Calu3 (cell line): ENCODE data around the gene AMPH. TPM values are rescaled to one million over a fixed set of nuclear protein-coding genes. Genes with fewer than 3 reads are reported as not detected.

Experiments used
- BruUV-seq: library from RNA; stranded (reverse); fragments of 400-500 nt; replicated peaks from 2 replicates; lab custom pipeline; 2021; lab: Mats Ljungman, UMichigan
- CTCF ChIA-PET: fragments of 300-600 bp; sonication (Branson Sonifier 250); formaldehyde crosslinking; loops from one replicate; lab custom pipeline; 2022; ENCODE audit warnings: antibody characterized with exemption; lab: Charles Lee
- DNase-seq: peaks from one replicate; pipeline ENCODE4 v3.0.0; 2022
- H3K27ac Mint-ChIP-seq: one replicate; pipeline ENCODE4 v1.8.0; 2022; ENCODE audit warnings: mixed read lengths; ENCODE audit not compliant: unreplicated experiment
- H3K27me3 Mint-ChIP-seq: one replicate; pipeline ENCODE4 v1.8.0; 2022; ENCODE audit warnings: mixed read lengths; ENCODE audit not compliant: unreplicated experiment
- H3K36me3 Mint-ChIP-seq: one replicate; pipeline ENCODE4 v1.8.0; 2022; ENCODE audit warnings: mild to moderate bottlenecking, moderate library complexity, mixed read lengths; ENCODE audit not compliant: insufficient read depth, unreplicated experiment
- H3K4me1 Mint-ChIP-seq: one replicate; pipeline ENCODE4 v1.8.0; 2022; ENCODE audit warnings: mild to moderate bottlenecking, low read depth, mixed read lengths; ENCODE audit not compliant: unreplicated experiment
- H3K4me3 Mint-ChIP-seq: one replicate; pipeline ENCODE4 v1.8.0; 2022; ENCODE audit warnings: mild to moderate bottlenecking, low read depth, moderate library complexity, mixed read lengths; ENCODE audit not compliant: unreplicated experiment
- H3K9me3 Mint-ChIP-seq: one replicate; pipeline ENCODE4 v1.8.0; 2022; ENCODE audit warnings: low read depth, mixed read lengths; ENCODE audit not compliant: unreplicated experiment
- CTCF ChIP-seq: fragments of 200-600 bp; IDR thresholded peaks from one replicate; pipeline ENCODE4 v1.8.0; 2022; ENCODE audit warnings: antibody characterized with exemption; ENCODE audit not compliant: unreplicated experiment
- intact Hi-C: fragments of 100-400 bp; cut with micrococcal nuclease; formaldehyde crosslinking; loops from one replicate; pipeline ENCODE4 v1.10.0; 2022; ENCODE audit not compliant: unreplicated experiment
- total RNA-seq: library from RNA; stranded (reverse); gene quantifications from 2 replicates; pipeline ENCODE4 v1.2.3, GENCODE V29; 2022

Gene AMPH
- total RNA-seq, 1 experiment from 2014 or later, result not detected

GRCh38 chr7:38461887-38462286, 169.3 kb downstream of the AMPH start:
- CTCF ChIA-PET, result no interaction called here
- no peak for TF ChIP-seq CTCF
- no TSS peak for BruUV-seq
- H3K27me3 Mint-ChIP-seq, result peaks cover 72% of the 10 kb centered on the region
- DNase-seq, result no peak
- H3K36me3 Mint-ChIP-seq, result no peaks in the 10 kb centered on the region
- intact Hi-C loops, result loop anchor here (10.0 kb wide), 1 partner anchor 983 kb away; no protein-coding TSS in a partner anchor
- H3K4me3 Mint-ChIP-seq, result no peak overlapping the region
- no peaks in the 10 kb centered on the region for H3K4me1 Mint-ChIP-seq
- H3K27ac Mint-ChIP-seq, result no peak overlapping the region
- H3K9me3 Mint-ChIP-seq, result no peaks in the 10 kb centered on the region

GRCh38 chr7:38453826-38454225, 177.3 kb downstream of the AMPH start:
- H3K27me3 Mint-ChIP-seq, result peaks cover 71% of the 10 kb centered on the region
- no TSS peak for BruUV-seq
- no peaks in the 10 kb centered on the region for H3K36me3 Mint-ChIP-seq
- intact Hi-C loops, result loop anchor here (5.0 kb wide), 1 partner anchor 178 kb away; the partner anchor contains the start of gene AMPH
- CTCF ChIA-PET, result interaction anchor here (0.7 kb wide), 1 partner anchor 95 kb away, joined by 3 read pairs; no protein-coding TSS in a partner anchor
- H3K4me3 Mint-ChIP-seq, result no peak overlapping the region
- DNase-seq, result no peak
- H3K9me3 Mint-ChIP-seq, result no peaks in the 10 kb centered on the region
- H3K27ac Mint-ChIP-seq, result no peak overlapping the region
- H3K4me1 Mint-ChIP-seq, result no peaks in the 10 kb centered on the region
- TF ChIP-seq CTCF, result no peak

DNA sequence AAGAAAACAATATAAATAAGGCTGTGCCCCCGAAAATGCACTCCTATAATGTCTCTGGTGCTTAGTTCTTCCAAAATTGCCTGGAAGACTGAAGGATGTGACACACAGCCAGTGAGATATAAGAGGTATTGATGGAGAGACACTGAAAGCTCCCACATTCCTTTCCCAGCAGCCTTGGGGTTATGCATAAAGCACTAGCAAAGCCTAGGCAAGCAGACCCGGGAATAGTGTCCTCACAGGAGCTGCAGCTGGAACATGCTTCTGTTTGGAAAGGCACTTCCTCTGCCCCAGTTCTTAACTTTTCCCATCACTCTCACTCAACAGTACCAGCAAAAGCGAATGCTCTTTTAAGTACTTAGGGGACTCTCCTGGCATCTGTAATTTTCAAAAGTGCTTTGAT, 178.0 kb downstream of the AMPH start:
- Mint-ChIP-seq H3K27ac (no peak overlapping the region), H3K36me3 (no peaks in the 10 kb centered on the region), H3K4me3 (no peak overlapping the region), H3K9me3 (no peaks in the 10 kb centered on the region), H3K27me3 (peaks cover 65% of the 10 kb centered on the region), H3K4me1 (no peaks in the 10 kb centered on the region)
- intact Hi-C loops, result loop anchor here (5.0 kb wide), 1 partner anchor 179 kb away; the partner anchor contains the start of gene AMPH
- TF ChIP-seq CTCF, result no peak
- CTCF ChIA-PET, result no interaction called here
- BruUV-seq, result no TSS peak
- no peak for DNase-seq

DNA sequence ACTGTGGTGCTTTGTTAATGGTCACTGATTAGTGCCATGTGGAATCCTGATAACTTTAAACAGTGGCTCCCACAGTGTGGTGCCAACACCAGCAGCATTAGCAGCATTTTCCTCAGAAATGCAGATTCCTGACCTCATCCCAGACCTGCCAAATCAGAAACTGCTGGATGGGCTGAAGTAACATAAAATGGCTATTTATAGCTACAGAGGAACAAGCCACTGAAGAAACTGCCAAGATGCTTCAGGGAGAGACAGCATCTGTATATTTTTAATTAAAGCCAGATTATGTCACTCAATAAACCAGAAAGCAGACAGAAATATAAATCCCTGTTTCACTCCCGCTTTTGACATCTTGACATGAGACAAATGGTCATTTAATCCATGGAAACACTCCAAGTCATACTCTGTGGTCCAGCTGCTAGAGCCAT, 178.5 kb downstream of the AMPH start:
- Mint-ChIP-seq H3K27me3 (peaks cover 61% of the 10 kb centered on the region), H3K4me3 (no peak overlapping the region), H3K9me3 (no peaks in the 10 kb centered on the region), H3K4me1 (no peaks in the 10 kb centered on the region), H3K27ac (no peak overlapping the region), H3K36me3 (no peaks in the 10 kb centered on the region)
- BruUV-seq, result no TSS peak
- CTCF ChIA-PET, result no interaction called here
- intact Hi-C loops, result loop anchor here (1.0 to 5.0 kb wide), 3 partner anchors 180 to 1068 kb away; partner anchors contain the start of gene AMPH
- no peak for DNase-seq
- no peak for TF ChIP-seq CTCF
